Ascending aorta (tissue), 2 donors: ENCODE results near the gene ACACA. TPM values are rescaled to one million over a fixed set of nuclear protein-coding genes. Genes with fewer than 3 reads are reported as not detected.

ENCODE experiments used
- DNase-seq, 2 donors: peaks; one replicate each; pipeline ENCODE4 v3.0.0-alpha.2; 2019; ENCODE audit warnings: low spot score in 2 of 2
- H3K27ac ChIP-seq, 2 donors: fragments of 200-600 bp; sonication (generic); one replicate each; pipeline ENCODE4 v1.5.1; 2016 to 2017; ENCODE audit warnings: mild to moderate bottlenecking in 1 of 2
- H3K27me3 ChIP-seq: fragments of 200-600 bp; sonication (generic); one replicate; pipeline ENCODE4 v1.5.1; 2017
- H3K36me3 ChIP-seq, 2 donors: fragments of 200-600 bp; sonication (generic); one replicate each; pipeline ENCODE4 v1.5.1; 2016
- H3K4me1 ChIP-seq, 2 donors: fragments of 200-600 bp; sonication (generic); one replicate each; pipeline ENCODE4 v1.5.1; 2016 to 2017; ENCODE audit warnings: mild to moderate bottlenecking in 1 of 2
- H3K4me3 ChIP-seq, 2 donors: fragments of 200-600 bp; sonication (generic); one replicate each; pipeline ENCODE4 v1.5.1; 2016 to 2017; ENCODE audit warnings: mild to moderate bottlenecking in 1 of 2
- H3K9me3 ChIP-seq, 2 donors: fragments of 200-600 bp; sonication (generic); one replicate each; pipeline ENCODE4 v1.5.1; 2016
- intact Hi-C: fragments of 100-400 bp; cut with DNase I; formaldehyde crosslinking; loops from one replicate; pipeline ENCODE4 v1.15.1; 2023
- total RNA-seq: library from RNA; depleted of rRNA; stranded (reverse); fragments of >200 nt; gene quantifications from one replicate; pipeline ENCODE4 v1.1.0, GENCODE V29; 2016
- TF ChIP-seq, protein P1 (sequence below), 3 experiments: fragments of 200-600 bp in 2 of 3; fragments of 450-650 bp in 1 of 3; sonication (generic) in 2 of 3; IDR thresholded peaks; one replicate each; pipeline ENCODE4 v1.5.1; 2016 to 2019; ENCODE audit warnings: antibody characterized with exemption in 3 of 3, mild to moderate bottlenecking in 1 of 3, moderate library complexity in 1 of 3

ACACA gene
- total RNA-seq, 1 donor from 2014 or later: 69.0 TPM

DNA sequence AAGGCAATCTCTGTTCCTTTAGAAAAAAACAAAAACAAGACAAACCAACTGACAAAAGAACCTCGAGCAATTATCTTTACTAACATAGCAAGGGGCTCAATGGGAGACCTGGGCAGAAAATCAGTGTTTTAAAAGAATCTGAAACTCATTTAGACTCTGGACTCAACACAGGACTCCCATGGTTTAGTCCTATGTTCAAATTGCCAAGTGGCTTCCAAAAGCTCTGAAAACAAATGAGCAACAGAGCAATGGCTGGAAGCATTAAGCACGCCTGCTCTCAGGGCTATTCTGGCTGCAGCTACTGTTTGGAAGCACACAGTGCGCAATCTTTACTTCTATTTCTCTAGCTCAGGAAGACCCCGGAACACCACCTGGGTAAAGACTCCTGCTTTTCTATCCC, 295.9 kb downstream of the ACACA start:
- TF ChIP-seq, protein P1, sequence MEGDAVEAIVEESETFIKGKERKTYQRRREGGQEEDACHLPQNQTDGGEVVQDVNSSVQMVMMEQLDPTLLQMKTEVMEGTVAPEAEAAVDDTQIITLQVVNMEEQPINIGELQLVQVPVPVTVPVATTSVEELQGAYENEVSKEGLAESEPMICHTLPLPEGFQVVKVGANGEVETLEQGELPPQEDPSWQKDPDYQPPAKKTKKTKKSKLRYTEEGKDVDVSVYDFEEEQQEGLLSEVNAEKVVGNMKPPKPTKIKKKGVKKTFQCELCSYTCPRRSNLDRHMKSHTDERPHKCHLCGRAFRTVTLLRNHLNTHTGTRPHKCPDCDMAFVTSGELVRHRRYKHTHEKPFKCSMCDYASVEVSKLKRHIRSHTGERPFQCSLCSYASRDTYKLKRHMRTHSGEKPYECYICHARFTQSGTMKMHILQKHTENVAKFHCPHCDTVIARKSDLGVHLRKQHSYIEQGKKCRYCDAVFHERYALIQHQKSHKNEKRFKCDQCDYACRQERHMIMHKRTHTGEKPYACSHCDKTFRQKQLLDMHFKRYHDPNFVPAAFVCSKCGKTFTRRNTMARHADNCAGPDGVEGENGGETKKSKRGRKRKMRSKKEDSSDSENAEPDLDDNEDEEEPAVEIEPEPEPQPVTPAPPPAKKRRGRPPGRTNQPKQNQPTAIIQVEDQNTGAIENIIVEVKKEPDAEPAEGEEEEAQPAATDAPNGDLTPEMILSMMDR (IDR thresholded peaks at IDR 0.05): no peak
- no peak overlapping the region for H3K4me3 ChIP-seq
- intact Hi-C loops: no loop called here
- H3K4me1 ChIP-seq: no peaks in the 10 kb centered on the region
- H3K27me3 ChIP-seq: no peaks in the 10 kb centered on the region
- H3K27ac ChIP-seq: no peak overlapping the region
- DNase-seq: no peak
- H3K9me3 ChIP-seq: no peaks in the 10 kb centered on the region
- peaks cover 11 to 34% of the 10 kb centered on the region in 2 donors for H3K36me3 ChIP-seq

DNA sequence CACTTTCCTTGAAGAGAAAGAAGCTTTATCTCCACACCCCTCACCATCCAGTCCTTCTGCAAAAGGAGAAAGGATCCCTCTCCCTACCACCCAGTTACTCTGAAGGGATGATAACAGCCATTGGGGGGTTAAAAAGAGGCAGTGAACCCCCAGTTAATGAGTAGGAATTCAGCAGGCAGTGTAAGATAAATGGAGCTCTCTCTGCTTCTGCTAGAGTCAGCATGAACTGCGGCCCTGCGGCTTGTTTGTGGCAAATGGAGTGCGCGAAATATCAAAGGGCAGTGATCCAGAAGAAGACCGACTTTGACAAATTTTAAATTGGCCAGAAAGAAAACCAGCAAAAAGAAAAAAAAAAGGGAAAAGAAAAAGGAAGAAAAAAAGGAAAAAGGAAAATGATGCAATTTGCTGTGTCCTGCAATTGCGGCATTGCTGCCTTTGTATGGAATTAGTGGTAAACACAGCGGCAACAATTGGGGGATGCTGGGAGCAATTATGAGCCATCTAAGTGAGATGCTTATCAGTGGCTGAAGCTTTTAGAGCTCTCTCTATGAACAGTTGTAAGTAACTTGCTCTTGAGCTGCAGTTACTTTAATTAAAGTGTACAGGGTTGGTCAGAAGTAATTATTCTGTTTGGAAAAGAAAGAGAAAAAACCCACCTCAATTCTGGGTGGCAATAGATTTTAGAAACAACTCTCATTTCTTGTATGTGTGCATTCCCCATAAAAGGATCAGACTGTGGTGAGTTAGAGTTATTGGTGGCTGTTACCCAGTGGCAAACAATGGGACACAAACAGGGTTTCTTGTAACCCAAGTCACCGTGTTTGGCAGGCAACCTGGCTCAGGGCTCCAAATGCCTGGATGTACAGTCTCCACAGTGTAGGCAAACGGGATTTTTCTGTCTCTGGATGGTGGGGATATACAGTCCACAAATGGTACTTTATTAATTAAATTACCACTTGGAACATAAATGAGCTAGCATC, 296.6 kb downstream of the ACACA start:
- no peak overlapping the region for H3K4me3 ChIP-seq
- H3K36me3 ChIP-seq: peaks cover 11 to 34% of the 10 kb centered on the region in 2 donors
- H3K4me1 ChIP-seq: no peaks in the 10 kb centered on the region
- H3K27me3 ChIP-seq: no peaks in the 10 kb centered on the region
- DNase-seq: no peak
- intact Hi-C loops: no loop called here
- H3K9me3 ChIP-seq: no peaks in the 10 kb centered on the region
- no peak overlapping the region for H3K27ac ChIP-seq
- TF ChIP-seq, protein P1 (IDR thresholded peaks at IDR 0.05): no peak

DNA sequence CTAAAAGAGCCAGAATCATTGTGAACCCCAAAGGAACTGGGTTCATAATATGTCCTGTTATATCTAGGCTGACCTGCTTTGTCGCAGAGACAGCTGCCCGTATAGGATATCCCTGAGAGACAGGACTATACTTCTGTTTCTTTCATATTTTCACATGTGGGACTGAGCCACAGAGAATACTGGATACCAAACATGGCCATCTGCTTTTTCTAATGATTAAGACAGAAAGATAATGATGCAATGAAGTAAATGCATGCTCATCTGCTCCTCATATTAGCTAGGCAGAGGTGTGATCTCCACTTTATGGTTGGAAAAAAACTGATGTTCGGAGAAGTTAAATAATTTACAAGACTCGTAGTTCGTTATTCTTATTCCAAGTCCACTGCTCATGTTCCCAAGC, 297.5 kb downstream of the ACACA start:
- Histone ChIP-seq H3K36me3 (peaks cover 14 to 39% of the 10 kb centered on the region in 2 donors), H3K4me1 (no peaks in the 10 kb centered on the region), H3K4me3 (no peak overlapping the region), H3K9me3 (no peaks in the 10 kb centered on the region), H3K27me3 (no peaks in the 10 kb centered on the region), H3K27ac (no peak overlapping the region)
- intact Hi-C loops: no loop called here
- TF ChIP-seq, protein P1 (IDR thresholded peaks at IDR 0.05): no peak
- no peak for DNase-seq

DNA sequence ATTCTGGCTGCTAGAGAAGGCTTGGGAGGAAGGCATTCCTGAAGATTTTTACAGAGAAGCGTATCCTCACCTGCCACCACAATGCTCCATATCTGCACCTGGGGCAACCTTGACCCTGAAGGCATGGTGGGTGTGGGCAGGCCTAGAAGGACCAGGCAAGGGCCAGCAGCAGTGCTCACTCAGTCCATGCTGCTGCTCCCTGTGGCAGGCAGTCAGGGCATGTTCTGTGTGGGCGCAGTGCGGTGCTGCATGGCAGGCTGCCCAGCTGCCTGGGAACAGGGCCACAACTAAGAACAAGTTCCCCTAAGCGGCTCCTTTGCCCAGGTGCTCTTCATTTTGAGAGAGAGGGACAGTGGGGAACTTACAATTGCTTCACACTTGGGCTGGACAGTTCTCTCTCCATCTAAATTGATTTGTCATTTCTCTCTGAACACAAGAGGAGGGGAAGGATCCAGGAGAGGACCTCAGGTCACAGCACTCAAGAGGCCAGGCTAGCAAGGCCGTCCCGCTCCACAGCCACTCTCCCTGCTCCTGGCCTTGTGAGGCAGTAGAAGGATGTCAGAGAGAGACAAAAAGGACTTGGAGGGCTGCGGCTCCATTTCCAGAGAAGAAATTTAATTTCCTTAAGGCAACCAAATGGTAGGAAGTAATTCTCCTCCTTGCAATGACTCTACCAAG, 299.1 kb downstream of the ACACA start:
- peaks cover 14 to 39% of the 10 kb centered on the region in 2 donors for H3K36me3 ChIP-seq
- no peaks in the 10 kb centered on the region for H3K27me3 ChIP-seq
- no peaks in the 10 kb centered on the region for H3K4me1 ChIP-seq
- no peak overlapping the region for H3K27ac ChIP-seq
- DNase-seq: no peak
- H3K9me3 ChIP-seq: no peaks in the 10 kb centered on the region
- no peak overlapping the region for H3K4me3 ChIP-seq
- TF ChIP-seq, protein P1 (IDR thresholded peaks at IDR 0.05): no peak
- intact Hi-C loops: no loop called here

DNA sequence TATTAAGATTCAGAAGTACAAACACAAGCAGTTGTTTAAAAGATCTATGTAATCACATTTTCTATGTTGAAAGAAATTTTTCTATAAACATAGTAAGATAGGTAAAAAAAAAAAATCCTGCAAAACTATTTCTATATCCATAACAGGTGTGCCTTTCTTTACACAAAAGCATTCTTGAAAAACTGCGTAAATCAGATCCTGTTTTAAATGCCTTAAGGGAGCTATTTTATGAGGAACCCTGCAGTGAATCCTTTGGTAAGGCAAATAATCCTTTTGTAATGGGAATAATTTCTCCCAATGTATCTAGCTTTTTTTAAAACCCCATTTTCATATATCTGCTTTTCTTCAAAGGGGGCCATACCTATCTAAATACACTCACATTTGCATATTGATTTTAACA, 300.6 kb downstream of the ACACA start:
- no peak for DNase-seq
- no peak overlapping the region for H3K4me3 ChIP-seq
- H3K27ac ChIP-seq: no peak overlapping the region
- H3K36me3 ChIP-seq: peaks cover 14 to 24% of the 10 kb centered on the region in 2 donors
- H3K4me1 ChIP-seq: no peaks in the 10 kb centered on the region
- intact Hi-C loops: no loop called here
- no peaks in the 10 kb centered on the region for H3K9me3 ChIP-seq
- H3K27me3 ChIP-seq: no peaks in the 10 kb centered on the region
- TF ChIP-seq, protein P1 (IDR thresholded peaks at IDR 0.05): no peak
